ENCODE results near the gene GPR85.
A peak's percentile ranks its signal among the peaks of the same experiment; 100 is the strongest.

Gene GPR85

DNA sequence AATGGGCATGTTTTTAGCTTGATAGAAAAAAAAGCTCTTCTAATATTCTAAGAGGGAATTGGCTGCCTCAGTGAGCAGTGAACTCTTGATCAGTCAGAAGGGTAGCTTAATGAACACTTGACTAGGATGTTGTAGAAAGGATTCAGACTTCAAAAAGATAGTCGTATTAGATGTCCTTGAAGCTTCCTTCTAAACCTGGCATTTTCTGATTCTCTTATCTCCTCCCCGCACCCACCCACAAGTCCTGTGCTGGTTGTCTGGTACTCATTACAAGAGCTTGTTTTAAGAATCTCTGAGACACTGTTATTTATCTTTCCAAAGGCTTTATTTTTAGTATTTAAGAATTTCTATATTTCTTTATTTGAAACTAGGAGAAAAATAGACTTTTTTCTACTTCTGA lies 39.1 kb upstream of the GPR85 start:
- Histone ChIP-seq H3K79me2 (ENCODE audit: control insufficient read depth, insufficient read depth, low read length, poor library complexity) (no peaks in the 10 kb centered on the region), H4K12ac (ENCODE audit: low read depth, low read length) (no peak overlapping the region), H3K4ac (ENCODE audit: low read depth, low read length) (no peak overlapping the region), H3K23ac (ENCODE audit: low read length) (no peak overlapping the region), H3K27ac (ENCODE audit: low read depth, low read length) (no peak overlapping the region), H4K91ac (ENCODE audit: low read depth, low read length) (no peak overlapping the region), H3K4me1 (ENCODE audit: control insufficient read depth in 1 of 2, insufficient read depth in 2 of 2, low read length in 2 of 2) (no peaks in the 10 kb centered on the region), H2BK120ac (ENCODE audit: insufficient read depth, low read length, poor library complexity) (no peak overlapping the region), H3K18ac (ENCODE audit: low read length) (no peak overlapping the region), H2BK12ac (ENCODE audit: low read length) (no peak overlapping the region), H3K27me3 (ENCODE audit: insufficient read depth, low read length) (no peaks in the 10 kb centered on the region), H2AK5ac (ENCODE audit: low read length) (no peak overlapping the region), H3K4me2 (ENCODE audit: low read length) (no peak overlapping the region), H3K9ac (ENCODE audit: low read length) (no peak overlapping the region), H2BK5ac (ENCODE audit: low read depth, low read length, poor library complexity) (no peak overlapping the region), H3K4me3 (ENCODE audit: low read depth, low read length) (no peak overlapping the region), H3K14ac (ENCODE audit: low read length) (no peak overlapping the region), H2AFZ (ENCODE audit: insufficient read depth, low read length, poor library complexity) (no peak overlapping the region), H3K79me1 (ENCODE audit: low read length) (no peaks in the 10 kb centered on the region), H3K36me3 (ENCODE audit: control insufficient read depth in 1 of 2, insufficient read depth in 2 of 2, low read length in 2 of 2) (no peaks in the 10 kb centered on the region), H3K9me3 (ENCODE audit: insufficient read depth, low read depth, low read length) (peaks cover 2% of the 10 kb centered on the region), H4K8ac (ENCODE audit: low read depth, low read length) (no peak overlapping the region)
- WGBS (ENCODE audit: extremely low coverage, insufficient coverage, insufficient read length), result no CpG with 5 or more reads among the region's 2 CpGs
- DNase-seq, result no peak

DNA sequence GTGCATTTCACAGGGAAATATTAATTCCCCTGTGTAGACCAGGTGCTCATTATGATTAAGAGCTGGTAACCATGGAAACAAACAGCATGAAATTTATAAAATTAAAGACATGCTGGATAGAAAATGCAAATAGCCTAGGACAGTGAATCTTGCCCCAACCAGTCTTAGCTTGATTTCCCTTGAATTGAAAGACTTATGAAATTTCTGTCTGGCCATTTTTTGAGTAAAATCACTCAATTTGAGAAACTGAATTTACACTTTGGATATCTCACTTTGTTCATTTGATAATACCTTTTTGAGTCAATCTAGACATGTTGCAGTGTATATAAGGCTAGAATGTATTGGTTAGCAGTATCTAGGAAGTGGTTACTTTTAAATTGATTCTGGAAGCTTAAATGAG lies 36.1 kb upstream of the GPR85 start:
- no peak overlapping the region for H3K4me3 ChIP-seq (ENCODE audit: low read depth, low read length)
- H4K12ac ChIP-seq (ENCODE audit: low read depth, low read length), result no peak overlapping the region
- no peak overlapping the region for H2AK5ac ChIP-seq (ENCODE audit: low read length)
- DNase-seq, result no peak
- H3K4ac ChIP-seq (ENCODE audit: low read depth, low read length), result no peak overlapping the region
- no peak overlapping the region for H3K27ac ChIP-seq (ENCODE audit: low read depth, low read length)
- H2AFZ ChIP-seq (ENCODE audit: insufficient read depth, low read length, poor library complexity), result no peak overlapping the region
- no peak overlapping the region for H2BK12ac ChIP-seq (ENCODE audit: low read length)
- no peaks in the 10 kb centered on the region for H3K79me2 ChIP-seq (ENCODE audit: control insufficient read depth, insufficient read depth, low read length, poor library complexity)
- no peak overlapping the region for H2BK5ac ChIP-seq (ENCODE audit: low read depth, low read length, poor library complexity)
- H3K14ac ChIP-seq (ENCODE audit: low read length), result no peak overlapping the region
- no peaks in the 10 kb centered on the region for H3K9me3 ChIP-seq (ENCODE audit: insufficient read depth, low read depth, low read length)
- no peak overlapping the region for H4K8ac ChIP-seq (ENCODE audit: low read depth, low read length)
- no peak overlapping the region for H3K23ac ChIP-seq (ENCODE audit: low read length)
- H3K27me3 ChIP-seq (ENCODE audit: insufficient read depth, low read length), result no peaks in the 10 kb centered on the region
- H4K91ac ChIP-seq (ENCODE audit: low read depth, low read length), result no peak overlapping the region
- H3K4me2 ChIP-seq (ENCODE audit: low read length), result no peak overlapping the region
- no peaks in the 10 kb centered on the region for H3K4me1 ChIP-seq (ENCODE audit: control insufficient read depth in 1 of 2, insufficient read depth in 2 of 2, low read length in 2 of 2)
- H3K36me3 ChIP-seq (ENCODE audit: control insufficient read depth in 1 of 2, insufficient read depth in 2 of 2, low read length in 2 of 2), result no peaks in the 10 kb centered on the region
- H3K9ac ChIP-seq (ENCODE audit: low read length), result no peak overlapping the region
- peaks cover 3% of the 10 kb centered on the region for H3K79me1 ChIP-seq (ENCODE audit: low read length)
- no peak overlapping the region for H2BK120ac ChIP-seq (ENCODE audit: insufficient read depth, low read length, poor library complexity)
- no peak overlapping the region for H3K18ac ChIP-seq (ENCODE audit: low read length)

- Histone ChIP-seq H2BK5ac (ENCODE audit: low read depth, low read length, poor library complexity) (no peak overlapping the region), H4K91ac (ENCODE audit: low read depth, low read length) (no peak overlapping the region), H3K27me3 (ENCODE audit: insufficient read depth, low read length) (no peaks in the 10 kb centered on the region), H3K9me3 (ENCODE audit: insufficient read depth, low read depth, low read length) (no peaks in the 10 kb centered on the region), H3K4me1 (ENCODE audit: control insufficient read depth in 1 of 2, insufficient read depth in 2 of 2, low read length in 2 of 2) (no peaks in the 10 kb centered on the region), H2BK12ac (ENCODE audit: low read length) (no peak overlapping the region), H4K8ac (ENCODE audit: low read depth, low read length) (no peak overlapping the region), H3K4me2 (ENCODE audit: low read length) (no peak overlapping the region), H3K23ac (ENCODE audit: low read length) (no peak overlapping the region), H3K79me2 (ENCODE audit: control insufficient read depth, insufficient read depth, low read length, poor library complexity) (no peaks in the 10 kb centered on the region), H3K36me3 (ENCODE audit: control insufficient read depth in 1 of 2, insufficient read depth in 2 of 2, low read length in 2 of 2) (no peaks in the 10 kb centered on the region), H2BK120ac (ENCODE audit: insufficient read depth, low read length, poor library complexity) (no peak overlapping the region), H2AK5ac (ENCODE audit: low read length) (no peak overlapping the region), H3K27ac (ENCODE audit: low read depth, low read length) (peak overlapping the region; percentile 80), H2AFZ (ENCODE audit: insufficient read depth, low read length, poor library complexity) (no peak overlapping the region), H3K9ac (ENCODE audit: low read length) (no peak overlapping the region), H4K12ac (ENCODE audit: low read depth, low read length) (no peak overlapping the region), H3K4ac (ENCODE audit: low read depth, low read length) (no peak overlapping the region), H3K14ac (ENCODE audit: low read length) (no peak overlapping the region), H3K79me1 (ENCODE audit: low read length) (peaks cover 3% of the 10 kb centered on the region), H3K4me3 (ENCODE audit: low read depth, low read length) (no peak overlapping the region), H3K18ac (ENCODE audit: low read length) (no peak overlapping the region)
- DNase-seq, result no peak
- no CpG with 5 or more reads among the region's 1 CpG for WGBS (ENCODE audit: extremely low coverage, insufficient coverage, insufficient read length)
Measured at GRCh38 chr7:113120647-113121046, 34.0 kb upstream of the GPR85 start.

GRCh38 chr7:113119429-113119828 lies 32.8 kb upstream of the GPR85 start:
- Histone ChIP-seq H3K4me3 (ENCODE audit: low read depth, low read length) (no peak overlapping the region), H3K14ac (ENCODE audit: low read length) (no peak overlapping the region), H3K27me3 (ENCODE audit: insufficient read depth, low read length) (no peaks in the 10 kb centered on the region), H2BK120ac (ENCODE audit: insufficient read depth, low read length, poor library complexity) (peak overlapping the region; percentile 51), H3K79me1 (ENCODE audit: low read length) (peaks cover 3% of the 10 kb centered on the region), H2BK5ac (ENCODE audit: low read depth, low read length, poor library complexity) (no peak overlapping the region), H3K18ac (ENCODE audit: low read length) (no peak overlapping the region), H3K4me2 (ENCODE audit: low read length) (no peak overlapping the region), H2AFZ (ENCODE audit: insufficient read depth, low read length, poor library complexity) (no peak overlapping the region), H4K91ac (ENCODE audit: low read depth, low read length) (peak overlapping the region; percentile 55), H3K79me2 (ENCODE audit: control insufficient read depth, insufficient read depth, low read length, poor library complexity) (no peaks in the 10 kb centered on the region), H3K4me1 (ENCODE audit: control insufficient read depth in 1 of 2, insufficient read depth in 2 of 2, low read length in 2 of 2) (no peaks in the 10 kb centered on the region), H3K36me3 (ENCODE audit: control insufficient read depth in 1 of 2, insufficient read depth in 2 of 2, low read length in 2 of 2) (no peaks in the 10 kb centered on the region), H2BK12ac (ENCODE audit: low read length) (no peak overlapping the region), H4K8ac (ENCODE audit: low read depth, low read length) (no peak overlapping the region), H3K9me3 (ENCODE audit: insufficient read depth, low read depth, low read length) (no peaks in the 10 kb centered on the region), H3K4ac (ENCODE audit: low read depth, low read length) (no peak overlapping the region), H4K12ac (ENCODE audit: low read depth, low read length) (no peak overlapping the region), H3K27ac (ENCODE audit: low read depth, low read length) (no peak overlapping the region), H3K9ac (ENCODE audit: low read length) (no peak overlapping the region), H2AK5ac (ENCODE audit: low read length) (no peak overlapping the region), H3K23ac (ENCODE audit: low read length) (no peak overlapping the region)
- WGBS (ENCODE audit: extremely low coverage, insufficient coverage, insufficient read length), result no CpG with 5 or more reads among the region's 6 CpGs
- DNase-seq, result no peak

Measured in trophoblast cell (in vitro differentiated cells and primary cell).